A673 (cell line): ENCODE data around the gene HAUS1. TPM values are rescaled to one million over a fixed set of nuclear protein-coding genes. Genes with fewer than 3 reads are reported as not detected.
A peak's percentile ranks its signal among the peaks of the same experiment; 100 is the strongest.

Experiments used
- Bru-seq: library from RNA; stranded (reverse); fragments of 400-500 nt; gene quantifications from one replicate; lab custom pipeline; 2021; lab: Mats Ljungman, UMichigan
- BruChase-seq, 2 experiments: library from RNA; stranded (reverse); fragments of 400-500 nt; gene quantifications; one replicate each; lab custom pipeline; 2021; lab: Mats Ljungman, UMichigan
- BruUV-seq: library from RNA; stranded (reverse); fragments of 400-500 nt; replicated peaks from 2 replicates; lab custom pipeline; 2021; lab: Mats Ljungman, UMichigan
- CTCF ChIA-PET: fragments of 300-600 bp; sonication (Branson Sonifier 250); formaldehyde crosslinking; loops from one replicate; lab custom pipeline; 2022; ENCODE audit warnings: antibody characterized with exemption; lab: Charles Lee
- POLR2A ChIA-PET: fragments of 300-600 bp; sonication (Branson Sonifier 250); formaldehyde crosslinking; loops from one replicate; lab custom pipeline; 2022; ENCODE audit warnings: antibody characterized with exemption; ENCODE audit not compliant: low non-redundant PET; lab: Charles Lee
- DNase-seq: peaks from one replicate; pipeline ENCODE4 v3.0.0-alpha.2; 2015; ENCODE audit warnings: low spot score
- H3K27ac ChIP-seq: fragments of 200-600 bp; sonication (generic); 2 replicates; pipeline ENCODE4 v1.5.1; 2016; ENCODE audit warnings: mixed run types, low read depth, mild to moderate bottlenecking, mixed read lengths, antibody characterized with exemption, low read length; ENCODE audit not compliant: poor library complexity, severe bottlenecking
- H3K27me3 ChIP-seq: fragments of 200-600 bp; sonication (generic); replicated peaks from 2 replicates; pipeline ENCODE4 v1.6.1; 2017; ENCODE audit warnings: mixed run types, low read depth, mild to moderate bottlenecking, mixed read lengths, antibody characterized with exemption, low read length; ENCODE audit not compliant: insufficient read depth, poor library complexity
- H3K36me3 ChIP-seq: fragments of 200-600 bp; sonication (generic); 2 replicates; pipeline ENCODE4 v1.6.1; 2016; ENCODE audit warnings: mixed run types, mild to moderate bottlenecking, mixed read lengths, antibody characterized with exemption, low read length; ENCODE audit not compliant: insufficient read depth, poor library complexity, severe bottlenecking
- H3K4me1 ChIP-seq: fragments of 200-600 bp; sonication (generic); 2 replicates; pipeline ENCODE4 v1.6.1; 2017; ENCODE audit warnings: mixed run types, mild to moderate bottlenecking, mixed read lengths, antibody characterized with exemption, low read length; ENCODE audit not compliant: insufficient read depth, poor library complexity, severe bottlenecking
- H3K4me3 ChIP-seq: fragments of 200-600 bp; sonication (generic); 2 replicates; pipeline ENCODE4 v1.5.1; 2016; ENCODE audit warnings: low read depth, mixed run types, mild to moderate bottlenecking, mixed read lengths, low read length; ENCODE audit not compliant: poor library complexity, severe bottlenecking
- H3K9me3 ChIP-seq: fragments of 200-600 bp; sonication (generic); 2 replicates; pipeline ENCODE4 v1.6.1; 2016; ENCODE audit warnings: mixed run types, low read depth, mild to moderate bottlenecking, mixed read lengths, antibody characterized with exemption, low read length; ENCODE audit not compliant: poor library complexity, severe bottlenecking
- CTCF ChIP-seq: fragments of 300-800, 200-600 bp; sonication (generic); conservative IDR thresholded peaks from 2 replicates; pipeline ENCODE4 v1.5.1; 2017; ENCODE audit warnings: low read depth, mild to moderate bottlenecking, antibody characterized with exemption, low read length, moderate library complexity, mixed read lengths
- EZH2 ChIP-seq: fragments of 200-600 bp; sonication (generic); IDR thresholded peaks from 2 replicates; pipeline ENCODE4 v1.6.1; 2017; ENCODE audit warnings: borderline replicate concordance, low read depth, mild to moderate bottlenecking, mixed read lengths, antibody characterized with exemption, low read length; ENCODE audit not compliant: poor library complexity, severe bottlenecking
- intact Hi-C: fragments of 100-400 bp; cut with micrococcal nuclease; formaldehyde crosslinking; loops from one replicate; pipeline ENCODE4 v1.10.0; 2022; ENCODE audit not compliant: unreplicated experiment
- long read RNA-seq: library from polyadenylated mRNA; stranded (forward); transcript quantifications from one replicate; pipeline ENCODE4 v2.0.0, GENCODE V29; 2022
- total RNA-seq: library from RNA; stranded (reverse); gene quantifications from 2 replicates; pipeline ENCODE4 v1.2.3, GENCODE V29; 2021

Gene HAUS1
- total RNA-seq, result 76.9 and 81.8 TPM in 2 replicates
- Bru-seq, nascent RNA, result percentile 80 among the genes with signal in this experiment
- BruChase-seq, experiment 1, labeled RNA remaining after a 2-hour chase, result percentile 81 among the genes with signal in this experiment
- percentile 83 among the genes with signal in this experiment for BruChase-seq, experiment 2, labeled RNA remaining after a 6-hour chase
- long read RNA-seq, transcript HAUS1-201 (9 exons, 1,125 nt), result major isoform, 111 of 131 reads
- long read RNA-seq, partial matches to known transcripts, result 1 of 131 reads
- long read RNA-seq, other reads (novel, unspliced or antisense), result 16 of 131 reads

GRCh38 chr18:46104128-46104911 is at the start of gene HAUS1:
TSS of gene HAUS1 (plus strand) at chr18:46104385. CDS start at chr18:46104412, 27 bp downstream.
- ChIA-PET POLR2A (interaction anchor here (0.8 kb wide), 1 partner anchor 30 kb away, joined by 4 read pairs; no protein-coding TSS in a partner anchor), CTCF (no interaction called here)
- BruUV-seq, result TSS peak; percentile 37
- no peak for TF ChIP-seq CTCF
- no peak for TF ChIP-seq EZH2
- peak within 1 kb of the TSS; percentile 75 for H3K27ac ChIP-seq
- no peaks in the 10 kb centered on the region for H3K27me3 ChIP-seq
- H3K4me1 ChIP-seq, result no peaks in the 10 kb centered on the region
- no peaks in the 10 kb centered on the region for H3K9me3 ChIP-seq
- intact Hi-C loops, result no loop called here
- peak within 1 kb of the TSS; percentile 73 for H3K4me3 ChIP-seq
- peak; percentile 96 for DNase-seq
- peaks cover 19% of the 10 kb centered on the region for H3K36me3 ChIP-seq

GRCh38 chr18:46054956-46055837 is 49.0 kb upstream of the HAUS1 start:
- H3K27ac ChIP-seq, result no peak overlapping the region
- ChIA-PET CTCF (interaction anchor here (1.6 kb wide), 1 partner anchor 19 kb away, joined by 4 read pairs; no protein-coding TSS in a partner anchor), POLR2A (no interaction called here)
- no peak overlapping the region for H3K4me3 ChIP-seq
- H3K27me3 ChIP-seq, result no peaks in the 10 kb centered on the region
- no TSS peak for BruUV-seq
- intact Hi-C loops, result no loop called here
- no peaks in the 10 kb centered on the region for H3K9me3 ChIP-seq
- TF ChIP-seq EZH2 (no peak), CTCF (no peak)
- no peak for DNase-seq
- no peaks in the 10 kb centered on the region for H3K36me3 ChIP-seq
- H3K4me1 ChIP-seq, result no peaks in the 10 kb centered on the region

- TF ChIP-seq CTCF, result no peak
- TF ChIP-seq EZH2, result no peak
- BruUV-seq, result no TSS peak
- Histone ChIP-seq H3K4me3 (no peak overlapping the region), H3K27ac (no peak overlapping the region), H3K9me3 (no peaks in the 10 kb centered on the region), H3K4me1 (no peaks in the 10 kb centered on the region), H3K36me3 (no peaks in the 10 kb centered on the region), H3K27me3 (no peaks in the 10 kb centered on the region)
- ChIA-PET CTCF (interaction anchor here (1.6 kb wide), 1 partner anchor 18 kb away, joined by 4 read pairs; no protein-coding TSS in a partner anchor), POLR2A (no interaction called here)
- DNase-seq, result no peak
- intact Hi-C loops, result no loop called here
These were observed 48.4 kb upstream of the HAUS1 start for GRCh38 chr18:46055838-46056230.
